Measurements from ENCODE around the gene ZNF253. TPM values are rescaled to one million over a fixed set of nuclear protein-coding genes. Genes with fewer than 3 reads are reported as not detected.
"Not testable (repeated sequence)": the region's sequence is repeated elsewhere in the genome, so short reads cannot be mapped to it uniquely, and the experiment has no call there.

ZNF253 gene
- total RNA-seq, 2 experiments from 2014 or later, result 13.8 to 16.6 TPM

GRCh38 chr19:19866611-19867248 lies 1.0 kb downstream of the ZNF253 start:
- Mint-ChIP-seq H3K27me3 (no peaks in the 10 kb centered on the region), H3K4me1 (peaks cover 28% of the 10 kb centered on the region), H3K36me3 (peaks cover 14% of the 10 kb centered on the region), H3K27ac (peak overlapping the region; percentile 99), H3K4me3 (peak overlapping the region; percentile 100), H3K9me3 (peaks cover 2% of the 10 kb centered on the region)
- DNase-seq, result peak; percentile 53

DNA sequence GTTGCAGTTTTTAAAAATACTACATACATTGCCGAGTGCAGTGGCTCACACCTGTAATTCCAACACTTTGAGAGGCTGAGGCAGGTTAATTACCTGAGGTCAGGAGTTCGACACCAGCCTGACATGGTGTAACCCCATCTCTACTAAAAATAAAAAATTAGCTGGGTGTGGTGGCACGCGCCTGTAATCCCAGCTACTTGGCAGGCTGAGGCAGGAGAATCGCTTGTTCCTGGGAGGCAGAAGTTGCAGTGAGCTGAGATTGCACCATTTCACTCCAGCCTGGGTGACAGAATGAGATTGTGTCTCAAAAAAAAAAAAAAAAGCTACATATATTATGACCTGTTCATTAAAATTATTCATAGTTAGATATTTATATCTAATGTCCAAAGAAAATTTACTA lies 4.4 kb downstream of the ZNF253 start:
- not testable (repeated sequence) for H3K27me3 Mint-ChIP-seq, H3K4me3 Mint-ChIP-seq, DNase-seq, H3K9me3 Mint-ChIP-seq, H3K27ac Mint-ChIP-seq
- peaks cover 44% of the 10 kb centered on the region for H3K36me3 Mint-ChIP-seq
- peaks cover 43% of the 10 kb centered on the region for H3K4me1 Mint-ChIP-seq

GRCh38 chr19:19871932-19872331 lies 6.2 kb downstream of the ZNF253 start:
- no peak for DNase-seq
- Mint-ChIP-seq H3K27ac (no peak overlapping the region), H3K27me3 (no peaks in the 10 kb centered on the region), H3K9me3 (peaks cover 7% of the 10 kb centered on the region), H3K4me1 (peaks cover 44% of the 10 kb centered on the region), H3K36me3 (peaks cover 56% of the 10 kb centered on the region), H3K4me3 (no peak overlapping the region)

- H3K4me1 Mint-ChIP-seq, result peaks cover 35% of the 10 kb centered on the region
Measured at GRCh38 chr19:19873381-19873780, 7.7 kb downstream of the ZNF253 start.

DNA sequence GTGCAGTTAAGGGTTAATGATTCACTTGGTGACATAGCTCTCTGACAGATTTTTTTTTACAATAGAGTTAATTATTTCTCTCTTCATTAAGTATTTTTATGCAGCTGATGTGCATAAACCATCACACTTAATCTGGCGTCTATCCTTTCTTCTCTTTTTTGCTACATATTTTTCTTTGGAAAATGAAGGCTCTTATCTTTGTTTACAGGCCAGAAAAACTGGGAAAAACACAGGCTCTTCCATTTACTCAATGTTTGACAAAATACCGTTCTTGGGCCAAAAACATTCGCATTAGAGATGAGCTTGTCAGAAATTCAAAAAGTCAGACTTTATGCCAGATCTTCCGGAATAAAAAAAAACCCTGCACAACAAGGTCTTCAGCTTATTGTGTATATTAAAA lies 12.0 kb downstream of the ZNF253 start:
- Mint-ChIP-seq H3K4me3 (no peak overlapping the region), H3K4me1 (peaks cover 13% of the 10 kb centered on the region), H3K27me3 (no peaks in the 10 kb centered on the region), H3K27ac (no peak overlapping the region), H3K36me3 (peaks cover 82% of the 10 kb centered on the region), H3K9me3 (peaks cover 19% of the 10 kb centered on the region)
- DNase-seq, result no peak

More at GRCh38 chr19:19873381-19873780, 7.7 kb downstream of the ZNF253 start:
- Mint-ChIP-seq H3K4me3 (no peak overlapping the region), H3K27ac (no peak overlapping the region), H3K9me3 (peaks cover 10% of the 10 kb centered on the region), H3K27me3 (no peaks in the 10 kb centered on the region), H3K36me3 (peaks cover 67% of the 10 kb centered on the region)
- DNase-seq, result no peak

GRCh38 chr19:19884583-19884982 lies 18.9 kb downstream of the ZNF253 start:
- no peaks in the 10 kb centered on the region for H3K27me3 Mint-ChIP-seq
- H3K36me3 Mint-ChIP-seq, result peaks cover 77% of the 10 kb centered on the region
- H3K9me3 Mint-ChIP-seq, result peaks cover 28% of the 10 kb centered on the region
- no peak overlapping the region for H3K27ac Mint-ChIP-seq
- H3K4me1 Mint-ChIP-seq, result no peaks in the 10 kb centered on the region
- no peak overlapping the region for H3K4me3 Mint-ChIP-seq
- DNase-seq, result no peak

DNA sequence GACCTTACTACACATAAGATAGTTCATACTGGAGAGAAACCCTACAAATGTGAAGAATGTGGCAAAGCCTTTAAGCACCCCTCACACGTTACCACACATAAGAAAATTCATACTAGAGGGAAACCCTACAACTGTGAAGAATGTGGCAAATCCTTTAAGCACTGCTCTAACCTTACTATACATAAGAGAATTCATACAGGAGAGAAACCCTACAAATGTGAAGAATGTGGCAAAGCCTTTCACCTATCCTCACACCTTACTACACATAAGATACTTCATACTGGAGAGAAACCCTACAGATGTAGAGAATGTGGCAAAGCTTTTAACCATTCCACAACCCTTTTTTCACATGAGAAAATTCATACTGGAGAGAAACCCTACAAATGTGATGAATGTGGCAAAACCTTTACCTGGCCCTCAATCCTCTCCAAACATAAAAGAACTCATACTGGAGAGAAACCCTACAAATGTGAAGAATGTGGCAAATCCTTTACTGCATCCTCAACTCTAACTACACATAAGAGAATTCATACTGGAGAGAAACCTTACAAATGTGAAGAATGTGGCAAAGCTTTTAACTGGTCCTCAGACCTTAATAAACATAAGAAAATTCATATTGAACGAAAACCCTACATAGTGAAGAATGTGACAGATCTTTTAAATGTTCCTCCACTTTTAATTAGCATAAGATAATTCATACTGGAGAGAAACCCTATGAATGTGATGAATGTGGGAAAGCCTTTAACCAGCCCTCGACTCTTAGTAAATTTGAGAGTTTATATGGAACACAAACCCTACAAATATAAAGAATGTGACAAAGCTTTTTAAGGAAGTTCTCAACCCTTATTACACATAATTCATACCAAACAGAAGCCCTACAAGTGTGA lies 26.6 kb downstream of the ZNF253 start:
- peaks cover 77% of the 10 kb centered on the region for H3K36me3 Mint-ChIP-seq

DNA sequence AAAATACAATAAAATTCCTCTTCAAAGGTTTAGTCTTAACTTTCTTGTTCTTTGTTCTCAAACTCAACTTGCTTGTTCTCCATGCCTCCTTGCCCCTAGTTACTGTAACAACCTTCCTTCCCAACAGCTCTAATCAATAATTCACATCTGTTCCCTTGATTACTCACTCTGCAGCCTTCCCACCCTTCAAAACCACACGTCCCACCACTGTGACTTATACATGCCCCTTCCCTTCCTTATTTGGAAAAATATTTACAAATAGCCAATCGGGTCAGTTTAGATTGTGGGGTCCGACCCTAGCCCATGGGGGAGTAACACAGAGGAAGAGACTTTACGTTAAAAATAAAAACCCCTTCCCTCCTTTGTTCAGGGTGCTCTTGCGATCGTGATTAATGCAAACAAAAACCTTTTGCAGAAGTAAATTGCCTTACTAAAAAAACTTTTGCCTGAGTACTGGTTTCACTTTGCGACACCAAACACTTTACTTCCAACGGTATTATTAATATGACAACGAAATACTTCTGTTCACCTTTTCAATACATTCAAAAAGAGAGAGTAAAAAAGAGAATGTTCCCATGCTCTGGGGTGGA lies 34.6 kb downstream of the ZNF253 start:
- peaks cover 19% of the 10 kb centered on the region for H3K4me1 Mint-ChIP-seq
- H3K4me3 Mint-ChIP-seq, result peak overlapping the region; percentile 97
- peak; percentile 16 for DNase-seq
- H3K27ac Mint-ChIP-seq, result peak overlapping the region; percentile 96
- no peaks in the 10 kb centered on the region for H3K27me3 Mint-ChIP-seq
- H3K36me3 Mint-ChIP-seq, result peaks cover 64% of the 10 kb centered on the region
- H3K9me3 Mint-ChIP-seq, result peaks cover 45% of the 10 kb centered on the region

More for the DNA sequence above, 26.6 kb downstream of the ZNF253 start:
- DNase-seq, H3K4me3 Mint-ChIP-seq, H3K27ac Mint-ChIP-seq, H3K4me1 Mint-ChIP-seq, H3K27me3 Mint-ChIP-seq: not testable (repeated sequence)
- H3K9me3 Mint-ChIP-seq, result peaks cover 50% of the 10 kb centered on the region

- Mint-ChIP-seq H3K27me3 (no peaks in the 10 kb centered on the region), H3K9me3 (peaks cover 39% of the 10 kb centered on the region), H3K27ac (peak within 1 kb of the TSS; percentile 96), H3K4me1 (peaks cover 25% of the 10 kb centered on the region), H3K36me3 (peaks cover 64% of the 10 kb centered on the region), H3K4me3 (peak within 1 kb of the TSS; percentile 97)
- DNase-seq, result peak; percentile 89
Measured at GRCh38 chr19:19900729-19901444, 35.2 kb downstream of the ZNF253 start, which contains the start of gene ZNF93. ZNF93 (plus strand) TSS chr19:19900946; CDS start chr19:19901089, 143 bp downstream.

DNA sequence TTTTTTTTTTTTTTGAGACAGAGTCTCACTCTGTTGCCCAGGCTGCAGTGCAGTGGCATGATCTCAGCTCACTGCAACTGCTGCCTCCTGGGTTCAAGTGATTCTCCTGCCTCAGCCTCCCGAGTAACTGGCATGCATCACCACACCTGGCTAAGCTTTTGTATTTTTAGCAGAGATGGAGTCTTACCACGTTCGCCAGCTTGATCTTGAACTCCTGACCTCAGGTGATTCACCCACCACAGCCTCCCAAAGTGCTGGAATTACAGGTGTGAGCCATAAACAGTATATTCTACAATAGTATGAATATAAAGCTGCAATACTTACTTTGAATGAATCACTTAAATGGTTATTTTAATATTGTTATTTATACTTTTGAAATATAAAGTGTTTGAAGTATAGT lies 41.9 kb downstream of the ZNF253 start:
- H3K9me3 Mint-ChIP-seq, H3K27me3 Mint-ChIP-seq, H3K4me3 Mint-ChIP-seq, H3K27ac Mint-ChIP-seq, DNase-seq: not testable (repeated sequence)
- Mint-ChIP-seq H3K36me3 (peaks cover 63% of the 10 kb centered on the region), H3K4me1 (peaks cover 31% of the 10 kb centered on the region)

GRCh38 chr19:19909654-19910053 lies 44.0 kb downstream of the ZNF253 start:
- no peak for DNase-seq
- H3K4me3 Mint-ChIP-seq, result no peak overlapping the region
- H3K4me1 Mint-ChIP-seq, result peaks cover 29% of the 10 kb centered on the region
- peak overlapping the region; percentile 8 for H3K27ac Mint-ChIP-seq
- H3K36me3 Mint-ChIP-seq, result peaks cover 49% of the 10 kb centered on the region
- peaks cover 6% of the 10 kb centered on the region for H3K9me3 Mint-ChIP-seq
- no peaks in the 10 kb centered on the region for H3K27me3 Mint-ChIP-seq

DNA sequence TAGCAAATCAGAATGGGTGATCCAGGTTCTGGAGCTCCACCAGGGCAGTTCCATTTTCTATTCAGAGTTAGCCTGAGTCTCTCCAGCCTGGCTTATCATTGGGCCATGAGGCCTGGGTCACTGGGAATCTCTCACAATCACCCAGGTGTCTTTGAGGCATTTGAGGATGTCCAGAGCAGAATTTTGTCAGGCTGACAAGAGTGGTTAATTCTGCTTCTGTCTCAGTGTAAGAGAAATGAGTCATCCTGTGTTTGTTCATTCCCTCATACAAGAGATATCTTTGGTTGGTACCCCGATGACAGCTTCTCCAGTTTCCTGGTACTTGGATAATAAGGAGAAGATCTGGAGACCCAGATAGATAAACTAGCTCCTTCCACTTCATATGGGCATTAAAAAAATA lies 45.5 kb downstream of the ZNF253 start:
- no peak for DNase-seq
- Mint-ChIP-seq H3K27me3 (no peaks in the 10 kb centered on the region), H3K36me3 (peaks cover 47% of the 10 kb centered on the region), H3K27ac (no peak overlapping the region), H3K4me3 (no peak overlapping the region), H3K4me1 (peaks cover 16% of the 10 kb centered on the region), H3K9me3 (peaks cover 7% of the 10 kb centered on the region)

DNA sequence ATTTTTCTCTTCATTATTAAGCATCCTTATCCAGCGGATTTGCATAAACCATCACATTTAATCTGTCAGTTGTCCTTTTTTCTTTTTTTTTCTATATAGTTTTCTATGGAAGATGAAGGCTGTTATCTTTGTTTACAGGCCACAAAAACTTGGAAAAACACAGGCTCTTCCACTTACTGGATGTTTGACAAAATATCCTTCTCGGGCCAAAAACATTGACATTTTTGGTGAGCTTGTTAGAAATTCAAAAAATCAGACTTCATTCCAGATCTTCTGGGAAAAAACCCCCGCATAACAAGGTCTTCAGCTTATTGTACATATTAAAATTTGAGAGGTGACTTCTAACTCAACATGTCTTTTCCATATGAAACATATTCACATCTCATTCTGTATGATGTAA lies 48.9 kb downstream of the ZNF253 start:
- peaks cover 11% of the 10 kb centered on the region for H3K4me1 Mint-ChIP-seq
- no peaks in the 10 kb centered on the region for H3K27me3 Mint-ChIP-seq
- H3K27ac Mint-ChIP-seq, result no peak overlapping the region
- DNase-seq, result no peak
- peaks cover 61% of the 10 kb centered on the region for H3K36me3 Mint-ChIP-seq
- H3K4me3 Mint-ChIP-seq, result no peak overlapping the region
- peaks cover 9% of the 10 kb centered on the region for H3K9me3 Mint-ChIP-seq

GRCh38 chr19:19930417-19930816 lies 64.7 kb downstream of the ZNF253 start:
- H3K36me3 Mint-ChIP-seq, result peaks cover 82% of the 10 kb centered on the region
- peaks cover 42% of the 10 kb centered on the region for H3K9me3 Mint-ChIP-seq

More at GRCh38 chr19:19930417-19930816, 64.7 kb downstream of the ZNF253 start:
- H3K4me1 Mint-ChIP-seq, H3K4me3 Mint-ChIP-seq, H3K27me3 Mint-ChIP-seq, H3K27ac Mint-ChIP-seq: not testable (repeated sequence)
- DNase-seq, result peak; percentile 17

All from activated naive CD8-positive, alpha-beta T cell treated with anti-CD3 and anti-CD28 coated beads for 36 hours (primary cell).